ENCODE data around the gene DAZ2.
"Not testable (repeated sequence)": the region's sequence is repeated elsewhere in the genome, so short reads cannot be mapped to it uniquely, and the experiment has no call there.

DAZ2 gene

GRCh38 chrY:23219233-23219632, at the start of gene DAZ2:
Gene DAZ2 (plus strand): TSS chrY:23219533. CDS start chrY:23219741, 208 bp downstream.
- not testable (repeated sequence) for DNase-seq

- DNase-seq: not testable (repeated sequence)
Measured at GRCh38 chrY:23198908-23199307, 20.4 kb upstream of the DAZ2 start, which contains the start of gene DAZ1. Gene DAZ1 (minus strand): TSS chrY:23199008. CDS start chrY:23198800, 208 bp downstream.

GRCh38 chrY:23207455-23207854, 11.9 kb upstream of the DAZ2 start:
- not testable (repeated sequence) for DNase-seq

- not testable (repeated sequence) for DNase-seq
Measured at GRCh38 chrY:23209802-23210495, 9.4 kb upstream of the DAZ2 start.

- DNase-seq: not testable (repeated sequence)
Measured at GRCh38 chrY:23210681-23211080, 8.7 kb upstream of the DAZ2 start.
